GM18909 (cell line): ENCODE data around the gene ADPRH.
"Not testable (repeated sequence)": the region's sequence is repeated elsewhere in the genome, so short reads cannot be mapped to it uniquely, and the experiment has no call there.

Experiments used
- ATAC-seq: cut with Tn5 transposase; IDR thresholded peaks from one replicate; pipeline ENCODE4 v1.9.1; 2021; ENCODE audit warnings: mild to moderate bottlenecking; ENCODE audit not compliant: unreplicated experiment, poor library complexity

ADPRH gene

GRCh38 chr3:119594929-119595328 is 15.6 kb downstream of the ADPRH start:
- not testable (repeated sequence) for ATAC-seq

- no peak for ATAC-seq
Measured at GRCh38 chr3:119595639-119596334, 16.5 kb downstream of the ADPRH start.

GRCh38 chr3:119596398-119596797 is 17.1 kb downstream of the ADPRH start:
- no peak for ATAC-seq

- no peak for ATAC-seq
Measured at GRCh38 chr3:119597548-119598288, 18.4 kb downstream of the ADPRH start, which contains the start of gene PLA1A. Gene PLA1A, plus strand, starts transcription at chr3:119597885. Its CDS starts 29 bp downstream, at chr3:119597914.

GRCh38 chr3:119598410-119599098 is 19.3 kb downstream of the ADPRH start:
- ATAC-seq, result peak; percentile 56

- no peak for ATAC-seq
Measured at GRCh38 chr3:119599558-119600174, 20.4 kb downstream of the ADPRH start.

- ATAC-seq, result peak; percentile 75
Measured at GRCh38 chr3:119600732-119601131, 21.4 kb downstream of the ADPRH start.

GRCh38 chr3:119601154-119601553 is 21.9 kb downstream of the ADPRH start:
- ATAC-seq, result peak; percentile 22

GRCh38 chr3:119602676-119603075 is 23.4 kb downstream of the ADPRH start:
- no peak for ATAC-seq

- no peak for ATAC-seq
Measured at GRCh38 chr3:119604878-119605277, 25.6 kb downstream of the ADPRH start.

GRCh38 chr3:119608405-119609000 is 29.2 kb downstream of the ADPRH start:
- ATAC-seq, result no peak

GRCh38 chr3:119609301-119609700 is 30.0 kb downstream of the ADPRH start:
- ATAC-seq, result no peak

GRCh38 chr3:119611664-119612063 is 32.4 kb downstream of the ADPRH start:
- ATAC-seq, result no peak

GRCh38 chr3:119613201-119613600 is 33.9 kb downstream of the ADPRH start:
- ATAC-seq, result no peak

GRCh38 chr3:119613872-119614271 is 34.6 kb downstream of the ADPRH start:
- no peak for ATAC-seq

GRCh38 chr3:119616056-119616455 is 36.8 kb downstream of the ADPRH start:
- ATAC-seq, result no peak

GRCh38 chr3:119619094-119619493 is 39.8 kb downstream of the ADPRH start:
- ATAC-seq, result no peak

GRCh38 chr3:119620899-119621298 is 41.6 kb downstream of the ADPRH start:
- no peak for ATAC-seq

- no peak for ATAC-seq
Measured at GRCh38 chr3:119624002-119624720, 44.9 kb downstream of the ADPRH start.
